GM18505 (cell line): ENCODE results near the gene RCCD1.
A peak's percentile ranks its signal among the peaks of the same experiment; 100 is the strongest.

ENCODE experiments used
- ATAC-seq: cut with Tn5 transposase; IDR thresholded peaks from one replicate; pipeline ENCODE4 v1.9.1; 2021; ENCODE audit not compliant: unreplicated experiment
- POLR2A ChIP-seq: IDR thresholded peaks from 4 replicates; pipeline ENCODE4 v1.6.1; 2011; ENCODE audit warnings: borderline replicate concordance; ENCODE audit not compliant: insufficient read depth, insufficient read length; ENCODE audit errors: extremely low read depth

The RCCD1 gene

GRCh38 chr15:90981681-90982080, 27.0 kb downstream of the RCCD1 start:
- TF ChIP-seq POLR2A, result no peak
- ATAC-seq, result peak; percentile 85

GRCh38 chr15:90982135-90982534, 27.5 kb downstream of the RCCD1 start:
- TF ChIP-seq POLR2A, result no peak
- ATAC-seq, result peak; percentile 42

- TF ChIP-seq POLR2A, result peak; percentile 3
- ATAC-seq, result peak; percentile 55
Measured at GRCh38 chr15:90986790-90987507, 32.3 kb downstream of the RCCD1 start.

- no peak for ATAC-seq
- no peak for TF ChIP-seq POLR2A
Measured at GRCh38 chr15:90987561-90988141, 33.0 kb downstream of the RCCD1 start.

- ATAC-seq, result no peak
- no peak for TF ChIP-seq POLR2A
Measured at GRCh38 chr15:90988296-90988695, 33.6 kb downstream of the RCCD1 start.

- no peak for ATAC-seq
Measured at GRCh38 chr15:90989040-90989768, 34.5 kb downstream of the RCCD1 start.

GRCh38 chr15:90990446-90990845, 35.8 kb downstream of the RCCD1 start:
- TF ChIP-seq POLR2A, result no peak
- no peak for ATAC-seq

More at GRCh38 chr15:90989040-90989768, 34.5 kb downstream of the RCCD1 start:
- TF ChIP-seq POLR2A, result no peak

- no peak for ATAC-seq
- no peak for TF ChIP-seq POLR2A
Measured at GRCh38 chr15:90991587-90992285, 37.1 kb downstream of the RCCD1 start.

GRCh38 chr15:90994059-90994416, 39.4 kb downstream of the RCCD1 start:
- no peak for TF ChIP-seq POLR2A
- peak; percentile 21 for ATAC-seq

GRCh38 chr15:90994417-90995311, 40.0 kb downstream of the RCCD1 start, which contains the start of gene PRC1:
TSS of gene PRC1 (minus strand) at chr15:90994535. CDS start at chr15:90994417, 118 bp downstream.
- TF ChIP-seq POLR2A, result peak; percentile 65
- ATAC-seq, result peak; percentile 93

- TF ChIP-seq POLR2A, result no peak
- ATAC-seq, result no peak
Measured at GRCh38 chr15:90998737-90999136, 44.1 kb downstream of the RCCD1 start.

- TF ChIP-seq POLR2A, result no peak
- ATAC-seq, result no peak
Measured at GRCh38 chr15:91001209-91001608, 46.5 kb downstream of the RCCD1 start.
